HEK293 (cell line): ENCODE data around the gene LRRC26.

Source experiments
- CTCF ChIP-seq: fragments of 450-650 bp; formaldehyde crosslinking; IDR thresholded peaks from 2 replicates; pipeline ENCODE4 v1.5.1; 2016; ENCODE audit warnings: missing biosample characterization, missing genetic modification characterization
- ZNF513 ChIP-seq: fragments of 450-650 bp; IDR thresholded peaks from 2 replicates; pipeline ENCODE4 v1.5.1; 2018; ENCODE audit warnings: missing biosample characterization, missing genetic modification characterization
- ZNF843 ChIP-seq: fragments of 450-650 bp; formaldehyde crosslinking; IDR thresholded peaks from 2 replicates; pipeline ENCODE4 v1.5.1; 2016; ENCODE audit warnings: missing biosample characterization, missing genetic modification characterization

- TF ChIP-seq ZNF513 (tag by site-specific recombination) (no peak), CTCF (tag by site-specific recombination) (no peak), ZNF843 (tag by site-specific recombination) (no peak)
Observed at GRCh38 chr9:137145731-137146526, 23.9 kb downstream of the LRRC26 start.
